ENCODE data around the gene CD59. TPM values are rescaled to one million over a fixed set of nuclear protein-coding genes. Genes with fewer than 3 reads are reported as not detected.

CD59 gene
- total RNA-seq, 1 donor from 2014 or later = 468 TPM

GRCh38 chr11:33668951-33669596 is 67.1 kb downstream of the CD59 start:
- TF ChIP-seq CTCF (IDR thresholded peaks at IDR 0.05; ENCODE audit: insufficient read depth, low read length, poor library complexity, severe bottlenecking) = no peak
- no peak overlapping the region for H3K4me3 ChIP-seq (ENCODE audit: low read depth, low read length)
- no peak for DNase-seq (ENCODE audit: low read depth)
- no peaks in the 10 kb centered on the region for H3K36me3 ChIP-seq (ENCODE audit: control insufficient read depth, insufficient read depth, low read length)
- no peaks in the 10 kb centered on the region for H3K27me3 ChIP-seq (ENCODE audit: control insufficient read depth, insufficient read depth, low read length)

- no peak for DNase-seq (ENCODE audit: low read depth)
- Histone ChIP-seq H3K36me3 (ENCODE audit: control insufficient read depth, insufficient read depth, low read length) (no peaks in the 10 kb centered on the region), H3K27me3 (ENCODE audit: control insufficient read depth, insufficient read depth, low read length) (no peaks in the 10 kb centered on the region), H3K4me3 (ENCODE audit: low read depth, low read length) (no peak overlapping the region)
- TF ChIP-seq CTCF (IDR thresholded peaks at IDR 0.05; ENCODE audit: insufficient read depth, low read length, poor library complexity, severe bottlenecking) = no peak
These were observed 67.8 kb downstream of the CD59 start for GRCh38 chr11:33668468-33668825.

DNA sequence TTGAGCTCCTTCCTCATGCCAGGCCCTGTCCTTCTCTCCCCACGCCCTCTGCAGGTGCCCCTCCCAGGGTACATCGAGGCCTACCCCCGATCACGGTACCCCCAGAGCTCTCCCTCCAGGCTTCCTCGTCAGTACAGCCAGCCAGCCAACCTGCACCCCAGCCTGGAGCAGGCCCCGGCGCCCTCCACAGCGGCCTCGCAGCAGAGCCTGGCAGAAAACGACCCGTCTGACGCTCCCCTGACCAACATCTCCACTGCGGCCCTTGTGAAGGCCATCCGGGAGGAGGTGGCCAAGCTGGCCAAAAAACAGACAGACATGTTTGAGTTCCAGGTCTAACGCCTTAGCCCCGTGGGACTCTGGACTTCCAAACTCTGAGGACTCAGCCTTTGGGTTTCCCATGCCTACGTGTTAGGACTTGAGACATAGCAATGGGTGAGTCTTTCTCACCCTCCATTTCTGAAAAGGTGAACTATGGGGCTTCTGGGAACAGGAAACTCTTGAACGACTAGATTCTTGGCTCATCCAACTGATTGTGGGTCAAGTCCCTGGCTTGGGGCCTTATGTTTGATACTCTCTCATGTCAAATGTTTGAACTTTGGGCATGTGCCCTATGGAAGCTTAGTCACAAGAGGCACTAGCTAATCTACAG is 68.3 kb downstream of the CD59 start:
- no peak overlapping the region for H3K4me3 ChIP-seq (ENCODE audit: low read depth, low read length)
- no peaks in the 10 kb centered on the region for H3K36me3 ChIP-seq (ENCODE audit: control insufficient read depth, insufficient read depth, low read length)
- TF ChIP-seq CTCF (IDR thresholded peaks at IDR 0.05; ENCODE audit: insufficient read depth, low read length, poor library complexity, severe bottlenecking) = no peak
- H3K27me3 ChIP-seq (ENCODE audit: control insufficient read depth, insufficient read depth, low read length) = no peaks in the 10 kb centered on the region
- no peak for DNase-seq (ENCODE audit: low read depth)

GRCh38 chr11:33665350-33666106 is 70.7 kb downstream of the CD59 start:
- no peak for DNase-seq (ENCODE audit: low read depth)
- H3K4me3 ChIP-seq (ENCODE audit: low read depth, low read length) = no peak overlapping the region
- no peaks in the 10 kb centered on the region for H3K27me3 ChIP-seq (ENCODE audit: control insufficient read depth, insufficient read depth, low read length)
- no peaks in the 10 kb centered on the region for H3K36me3 ChIP-seq (ENCODE audit: control insufficient read depth, insufficient read depth, low read length)
- TF ChIP-seq CTCF (IDR thresholded peaks at IDR 0.05; ENCODE audit: insufficient read depth, low read length, poor library complexity, severe bottlenecking) = no peak

DNA sequence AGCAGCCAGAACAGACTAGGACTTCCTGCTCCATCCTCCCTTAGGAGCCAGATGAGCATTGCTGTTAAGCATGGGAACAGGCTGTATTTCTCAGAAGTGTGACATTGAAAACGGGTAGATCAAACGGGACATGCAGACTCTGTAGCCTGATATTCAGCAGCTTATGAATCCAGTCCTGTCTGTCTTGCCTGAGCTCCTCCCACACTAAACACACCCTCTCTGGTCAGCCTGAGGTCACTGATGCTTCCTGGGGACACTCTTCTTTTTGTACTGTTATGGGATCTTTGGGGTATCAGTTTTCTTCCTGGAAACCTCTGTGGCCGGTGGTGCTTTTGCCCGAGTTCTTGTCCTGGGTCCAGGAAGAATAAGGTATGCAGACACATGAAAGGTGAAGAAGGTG is 71.4 kb downstream of the CD59 start:
- no peak for TF ChIP-seq CTCF (IDR thresholded peaks at IDR 0.05; ENCODE audit: insufficient read depth, low read length, poor library complexity, severe bottlenecking)
- Histone ChIP-seq H3K4me3 (ENCODE audit: low read depth, low read length) (no peak overlapping the region), H3K36me3 (ENCODE audit: control insufficient read depth, insufficient read depth, low read length) (no peaks in the 10 kb centered on the region), H3K27me3 (ENCODE audit: control insufficient read depth, insufficient read depth, low read length) (no peaks in the 10 kb centered on the region)
- DNase-seq (ENCODE audit: low read depth) = no peak

Data from kidney epithelial cell (primary cell).